Measurements from ENCODE around the gene GIPC2.
"Not testable (repeated sequence)": the region's sequence is repeated elsewhere in the genome, so short reads cannot be mapped to it uniquely, and the experiment has no call there.

The GIPC2 gene

DNA sequence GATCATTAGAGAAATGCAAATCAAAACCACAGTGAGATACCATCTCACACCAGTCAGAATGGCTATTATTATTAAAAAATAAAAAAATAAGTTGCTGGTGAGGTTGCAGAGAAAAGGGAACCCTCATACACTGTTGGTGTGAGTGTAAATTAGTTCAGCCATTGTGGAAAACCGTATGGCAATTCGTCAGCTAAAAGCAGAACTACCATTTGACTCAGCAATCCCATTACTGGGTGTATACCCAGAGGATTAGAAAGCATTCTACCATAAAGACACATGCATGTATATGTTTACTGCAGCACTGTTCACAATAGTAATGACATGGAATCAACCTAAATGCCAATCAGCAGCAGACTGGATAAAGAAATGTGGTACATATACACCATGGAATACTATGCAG lies 42.2 kb downstream of the GIPC2 start:
- no peak for DNase-seq
- in situ Hi-C loops (cut with HindIII; ENCODE audit: low pct_ligation_motif_present, low pct_unique_long_range_greater_than_20kb, low sequenced_read_pairs) = no loop called here

DNA sequence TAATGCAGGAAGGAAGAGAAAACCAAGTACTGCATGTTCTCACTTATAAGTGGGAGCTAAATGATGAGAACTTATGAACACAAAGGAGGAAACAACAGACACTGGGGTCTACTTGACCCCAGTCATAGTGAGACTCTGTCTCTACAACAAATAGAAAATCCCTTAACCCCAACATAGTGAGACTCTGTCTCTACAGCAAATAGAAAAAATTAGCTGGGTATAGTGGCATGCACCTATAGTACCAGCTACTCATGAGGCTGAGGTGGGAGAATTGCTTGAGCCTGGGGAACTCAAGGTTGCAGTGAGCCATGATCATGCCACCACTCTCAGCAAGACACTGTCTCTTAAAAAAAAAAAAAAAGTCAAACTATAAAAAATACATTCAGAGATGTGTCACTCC lies 42.7 kb downstream of the GIPC2 start:
- DNase-seq = no peak
- in situ Hi-C loops (cut with HindIII; ENCODE audit: low pct_ligation_motif_present, low pct_unique_long_range_greater_than_20kb, low sequenced_read_pairs) = no loop called here

DNA sequence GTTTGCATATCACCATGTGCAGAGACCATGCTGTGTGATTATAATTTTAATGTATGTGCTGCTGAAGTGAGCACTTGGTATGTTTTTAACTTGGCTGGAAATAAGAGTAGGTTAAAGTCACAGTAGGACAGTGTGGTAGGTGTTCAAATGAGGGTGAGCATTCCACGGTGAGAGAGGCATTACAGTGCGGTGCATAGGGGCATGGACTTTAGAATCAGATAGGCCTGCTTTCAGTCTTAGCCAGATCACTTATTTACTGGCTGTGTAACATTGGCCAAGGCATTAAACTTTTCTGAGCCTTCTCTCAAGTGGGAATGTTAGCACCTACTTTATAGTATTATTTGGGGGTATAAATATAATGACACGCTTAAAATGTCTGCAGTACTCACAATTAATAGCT lies 43.2 kb downstream of the GIPC2 start:
- in situ Hi-C loops (cut with HindIII; ENCODE audit: low pct_ligation_motif_present, low pct_unique_long_range_greater_than_20kb, low sequenced_read_pairs) = no loop called here
- DNase-seq = no peak

DNA sequence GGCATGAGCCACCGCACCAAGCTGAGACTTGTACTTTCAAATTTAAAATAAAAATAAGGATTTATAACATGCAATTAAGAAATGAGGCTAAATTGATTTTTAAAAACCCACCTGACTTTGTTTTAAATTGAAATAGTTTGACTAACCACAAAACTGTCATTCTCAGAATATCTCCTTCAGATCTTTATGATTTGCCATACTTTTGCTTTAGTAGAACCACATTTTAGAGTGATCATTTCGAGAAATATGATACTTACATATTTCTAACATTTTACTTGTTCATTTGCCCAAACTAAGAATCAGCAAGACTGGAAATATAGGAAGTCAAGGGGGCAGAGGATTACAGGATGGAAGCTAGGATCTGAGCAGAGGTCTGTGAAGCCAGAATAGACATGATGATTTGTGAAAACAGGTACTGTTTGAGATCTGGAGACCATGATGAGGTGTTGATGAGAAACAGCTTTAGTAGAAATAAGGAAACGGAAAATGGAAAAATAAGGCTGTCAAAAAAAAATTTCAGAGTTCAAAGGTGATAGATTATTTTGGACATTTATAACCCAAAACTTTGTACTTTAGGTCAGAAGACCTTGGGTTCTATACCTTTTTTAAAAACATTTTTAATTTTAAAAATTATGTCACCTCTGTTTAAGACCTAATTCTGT lies 44.8 kb downstream of the GIPC2 start:
- DNase-seq = no peak
- in situ Hi-C loops (cut with HindIII; ENCODE audit: low pct_ligation_motif_present, low pct_unique_long_range_greater_than_20kb, low sequenced_read_pairs) = no loop called here

DNA sequence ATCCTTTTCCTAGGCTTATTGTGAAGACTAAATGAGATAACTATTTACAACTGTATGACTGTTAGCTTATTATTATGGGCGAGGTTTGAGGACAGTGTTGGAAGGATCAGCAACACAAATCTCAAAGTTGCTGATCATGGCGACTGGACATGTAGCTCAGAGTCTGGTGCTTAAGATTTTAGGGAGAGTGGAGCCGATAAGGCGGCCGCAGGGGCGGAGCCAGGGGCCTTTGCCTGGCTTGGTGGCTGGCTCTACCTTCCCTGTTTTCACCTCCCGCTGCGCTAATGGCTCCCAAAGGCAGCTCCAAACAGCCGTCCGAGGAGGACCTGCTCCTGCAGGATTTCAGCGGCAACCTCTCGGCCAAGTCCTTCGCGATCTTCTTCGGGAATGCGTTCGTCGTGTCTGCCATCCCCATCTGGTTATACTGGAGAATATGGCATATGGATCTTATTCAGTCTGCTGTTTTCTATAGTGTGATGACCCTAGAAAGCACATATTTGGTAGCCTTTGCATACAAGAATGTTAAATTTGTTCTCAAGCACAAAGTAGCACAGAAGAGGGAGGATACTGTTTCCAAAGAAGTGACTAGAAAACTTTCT lies 45.5 kb downstream of the GIPC2 start:
- in situ Hi-C loops (cut with HindIII; ENCODE audit: low pct_ligation_motif_present, low pct_unique_long_range_greater_than_20kb, low sequenced_read_pairs) = no loop called here
- DNase-seq = no peak

DNA sequence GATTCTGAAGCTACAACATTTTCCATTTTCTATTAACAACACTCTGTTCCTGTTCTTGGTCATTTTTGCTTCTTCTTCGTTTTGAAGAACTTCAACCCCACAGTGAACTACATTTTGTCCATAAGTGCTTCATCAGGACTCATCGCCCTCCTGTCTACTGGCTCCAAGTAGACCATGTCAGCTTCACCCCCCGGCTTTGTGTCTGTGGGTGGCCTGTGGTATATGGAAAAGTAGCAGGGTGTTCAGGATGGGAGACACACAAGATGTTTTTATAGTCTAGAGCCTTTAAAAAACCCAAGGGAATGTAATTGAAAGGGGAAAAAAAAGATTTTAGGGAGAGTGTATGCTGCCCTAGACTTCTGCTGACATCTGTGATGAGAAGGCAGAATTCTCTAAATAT lies 46.1 kb downstream of the GIPC2 start:
- DNase-seq = no peak
- in situ Hi-C loops (cut with HindIII; ENCODE audit: low pct_ligation_motif_present, low pct_unique_long_range_greater_than_20kb, low sequenced_read_pairs) = no loop called here

DNA sequence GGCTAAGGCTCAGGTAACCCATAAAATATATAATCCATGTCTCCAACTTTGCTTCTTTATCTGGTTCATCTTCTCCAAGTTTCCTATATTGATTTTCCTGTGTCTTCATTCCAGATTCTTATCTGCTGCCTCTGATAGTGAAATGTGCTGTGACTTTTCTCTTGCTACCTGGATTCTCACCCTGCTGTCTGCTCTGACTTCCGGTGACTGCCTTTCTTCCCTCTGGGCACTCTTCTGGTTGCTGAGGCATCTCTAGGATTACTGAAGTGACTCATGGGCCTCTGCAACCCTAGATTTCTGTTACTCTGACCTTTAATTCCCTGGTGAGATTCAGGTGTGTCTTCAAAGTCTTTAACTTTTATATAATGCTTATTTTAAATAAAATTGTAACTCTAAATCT lies 46.9 kb downstream of the GIPC2 start:
- peak; percentile 50 for DNase-seq
- in situ Hi-C loops (cut with HindIII; ENCODE audit: low pct_ligation_motif_present, low pct_unique_long_range_greater_than_20kb, low sequenced_read_pairs) = no loop called here

DNA sequence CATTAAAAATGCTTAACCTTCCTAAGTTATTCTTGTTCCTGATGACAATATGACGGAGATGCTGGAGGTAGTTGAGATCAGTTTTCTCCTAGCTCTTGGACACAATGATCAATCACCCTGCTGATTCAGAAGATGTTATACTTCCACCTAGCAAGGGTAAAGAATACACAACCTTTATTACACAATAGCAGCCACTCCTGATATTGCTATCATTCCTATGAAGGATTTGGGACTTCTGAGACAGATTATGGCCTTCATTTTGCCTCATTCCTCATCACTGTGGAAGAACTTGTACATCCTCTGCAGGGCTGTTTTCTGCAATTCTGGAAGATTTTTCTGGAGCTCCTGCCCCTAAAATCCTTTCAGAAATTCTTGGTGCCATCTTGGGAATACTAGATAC lies 47.8 kb downstream of the GIPC2 start:
- in situ Hi-C loops (cut with HindIII; ENCODE audit: low pct_ligation_motif_present, low pct_unique_long_range_greater_than_20kb, low sequenced_read_pairs) = no loop called here
- no peak for DNase-seq

DNA sequence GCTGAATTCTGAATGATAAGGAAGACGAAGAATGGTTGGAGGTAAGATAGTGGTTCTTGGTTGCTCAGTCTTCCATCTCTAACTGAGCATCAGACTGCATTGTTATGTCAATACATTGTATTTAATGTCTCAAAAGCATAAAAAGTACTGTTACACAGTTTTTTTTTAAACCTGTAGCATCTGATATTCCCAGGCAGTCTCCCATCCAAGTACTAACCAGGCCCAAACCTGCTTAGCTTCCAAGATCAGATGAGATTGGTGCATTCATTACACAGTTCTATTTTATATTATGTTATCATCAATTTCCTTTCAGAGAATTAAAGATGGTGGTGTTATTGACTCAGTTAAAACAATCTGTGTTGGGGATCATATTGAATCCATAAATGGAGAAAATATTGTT lies 48.9 kb downstream of the GIPC2 start:
- no peak for DNase-seq
- in situ Hi-C loops (cut with HindIII; ENCODE audit: low pct_ligation_motif_present, low pct_unique_long_range_greater_than_20kb, low sequenced_read_pairs) = no loop called here

DNA sequence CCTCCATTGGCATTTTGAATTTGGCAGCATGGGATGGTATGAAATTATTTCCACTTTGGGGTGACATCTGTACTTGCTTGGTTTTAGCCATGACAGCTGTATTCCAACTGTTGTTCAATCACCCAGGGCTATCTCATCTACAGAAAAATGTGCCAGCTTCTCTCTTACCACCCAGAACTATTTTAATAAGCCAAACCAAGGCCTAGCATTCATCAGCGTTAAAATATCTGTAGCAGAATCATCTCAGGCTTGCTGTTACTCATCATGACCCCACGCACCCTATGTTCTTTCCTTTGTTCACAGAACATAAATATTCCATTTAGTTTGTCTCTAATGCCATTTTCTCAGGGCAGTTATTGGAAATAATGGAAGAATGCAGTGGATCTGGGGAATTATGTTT lies 49.8 kb downstream of the GIPC2 start:
- in situ Hi-C loops (cut with HindIII; ENCODE audit: low pct_ligation_motif_present, low pct_unique_long_range_greater_than_20kb, low sequenced_read_pairs) = no loop called here
- DNase-seq = no peak

DNA sequence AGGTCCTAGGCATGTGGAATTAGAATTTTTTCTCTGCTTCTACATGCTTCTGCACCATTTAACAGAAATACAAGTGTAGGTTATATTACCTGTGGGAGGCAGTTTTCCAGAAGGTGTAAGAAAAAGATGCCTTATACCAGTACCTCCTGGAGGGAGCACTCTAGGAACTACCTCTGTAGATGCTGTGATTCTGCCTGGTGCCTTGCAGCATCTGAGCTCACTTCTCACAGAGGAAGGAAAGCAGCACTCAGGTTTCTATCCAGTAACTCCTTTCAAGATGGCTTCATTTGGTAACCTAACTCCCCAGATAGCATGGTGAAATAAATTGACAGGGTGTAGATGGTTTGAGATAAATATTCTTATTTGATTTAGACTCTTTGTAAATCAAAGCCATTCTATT lies 50.3 kb downstream of the GIPC2 start:
- no peak for DNase-seq
- in situ Hi-C loops (cut with HindIII; ENCODE audit: low pct_ligation_motif_present, low pct_unique_long_range_greater_than_20kb, low sequenced_read_pairs) = no loop called here

DNA sequence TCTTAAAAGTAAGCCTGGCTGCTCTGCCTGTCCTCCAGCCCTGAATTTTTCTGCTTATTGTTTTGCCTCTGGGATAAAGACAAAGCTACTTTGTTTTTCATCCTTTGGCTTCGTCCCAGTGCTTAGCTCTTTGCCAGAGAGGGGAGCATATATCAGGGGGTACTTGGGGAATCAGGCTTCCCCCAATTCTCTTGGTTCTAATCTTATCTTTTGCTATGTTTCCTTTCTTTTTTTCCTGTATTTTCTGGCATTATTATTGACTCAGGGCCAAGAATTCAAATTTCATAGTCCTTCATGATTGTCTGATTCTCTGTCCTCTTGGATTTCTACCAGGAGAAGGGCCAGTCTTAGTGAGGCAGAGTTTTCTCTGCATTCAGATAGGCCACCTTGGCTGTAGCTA lies 51.2 kb downstream of the GIPC2 start:
- in situ Hi-C loops (cut with HindIII; ENCODE audit: low pct_ligation_motif_present, low pct_unique_long_range_greater_than_20kb, low sequenced_read_pairs) = no loop called here
- no peak for DNase-seq

DNA sequence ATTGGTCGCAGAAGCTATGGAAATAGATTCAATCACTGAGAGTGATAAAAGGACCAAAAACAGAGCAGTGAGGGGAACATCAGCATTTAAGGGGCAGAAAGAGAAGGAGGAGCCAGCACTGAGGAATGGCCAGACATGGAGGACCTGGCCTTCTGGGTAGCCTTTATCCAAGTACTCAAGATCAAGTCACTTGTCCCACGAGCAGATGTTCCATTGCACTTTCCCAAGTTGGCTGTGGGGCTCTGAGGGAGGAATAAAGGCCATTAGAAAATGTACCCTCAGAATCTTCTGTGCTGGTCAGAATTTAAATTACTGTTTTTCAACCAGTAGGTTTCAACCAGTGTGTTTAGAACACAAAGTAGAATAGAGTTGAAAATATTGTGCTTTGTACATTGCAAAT lies 55.3 kb downstream of the GIPC2 start:
- in situ Hi-C loops (cut with HindIII; ENCODE audit: low pct_ligation_motif_present, low pct_unique_long_range_greater_than_20kb, low sequenced_read_pairs) = no loop called here
- no peak for DNase-seq

DNA sequence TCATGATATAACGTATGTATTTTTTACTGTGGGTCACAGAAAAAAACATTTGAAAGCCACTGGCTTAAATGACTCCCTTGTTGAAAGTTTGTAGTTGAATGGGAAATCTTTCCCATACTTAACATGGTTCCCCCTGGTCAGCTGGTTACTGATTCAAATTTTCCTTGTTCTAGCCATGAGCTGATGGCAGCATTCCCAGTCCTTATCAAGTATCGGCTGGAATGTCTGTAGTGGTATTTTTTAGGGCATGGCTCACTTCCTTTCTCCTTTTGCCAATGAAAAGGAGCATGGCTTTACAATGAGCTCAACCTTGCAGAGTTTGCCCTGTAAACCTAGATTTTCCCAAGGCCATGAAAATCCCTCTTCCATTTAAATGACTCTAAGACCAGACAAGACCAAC lies 55.7 kb downstream of the GIPC2 start:
- in situ Hi-C loops (cut with HindIII; ENCODE audit: low pct_ligation_motif_present, low pct_unique_long_range_greater_than_20kb, low sequenced_read_pairs) = no loop called here
- peak; percentile 93 for DNase-seq

DNA sequence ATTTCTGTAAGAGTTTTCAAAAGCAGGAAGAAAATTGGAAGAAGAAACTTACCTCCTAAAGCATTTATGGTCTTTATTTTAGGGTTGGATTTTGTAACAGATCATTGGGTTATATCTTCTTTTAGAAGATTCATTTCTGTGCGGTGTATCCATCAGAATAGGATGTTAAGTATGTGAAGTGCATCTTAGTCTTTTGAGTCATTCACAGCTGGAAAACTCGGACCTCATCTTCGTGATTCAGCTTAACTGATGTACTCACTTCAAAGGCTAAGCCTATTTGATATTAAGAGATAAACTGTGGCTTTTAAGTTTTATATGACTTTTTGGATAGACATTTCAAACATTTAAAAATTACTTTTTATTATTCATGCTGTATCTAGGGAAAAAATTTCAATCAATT lies 56.3 kb downstream of the GIPC2 start:
- peak; percentile 82 for DNase-seq
- in situ Hi-C loops (cut with HindIII; ENCODE audit: low pct_ligation_motif_present, low pct_unique_long_range_greater_than_20kb, low sequenced_read_pairs) = no loop called here

DNA sequence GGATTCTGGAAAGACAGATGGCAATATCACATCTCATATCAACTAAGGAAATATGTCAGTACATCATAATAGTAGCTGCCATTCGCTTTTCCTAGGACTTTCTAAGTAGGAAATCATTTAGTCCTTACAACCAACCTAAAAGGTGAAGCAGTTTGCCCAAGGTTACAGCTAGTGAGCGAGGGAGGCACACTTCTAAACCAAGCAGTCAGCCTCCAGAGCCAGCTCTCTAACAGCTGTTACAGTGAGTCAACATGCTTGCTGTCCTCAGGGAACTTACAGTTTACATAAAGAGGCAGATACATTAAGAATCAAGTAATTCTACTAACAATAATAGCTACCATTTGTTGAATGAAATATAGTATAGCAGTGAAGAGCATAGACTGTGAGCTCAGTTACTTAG lies 57.1 kb downstream of the GIPC2 start:
- in situ Hi-C loops (cut with HindIII; ENCODE audit: low pct_ligation_motif_present, low pct_unique_long_range_greater_than_20kb, low sequenced_read_pairs) = no loop called here
- DNase-seq = no peak

DNA sequence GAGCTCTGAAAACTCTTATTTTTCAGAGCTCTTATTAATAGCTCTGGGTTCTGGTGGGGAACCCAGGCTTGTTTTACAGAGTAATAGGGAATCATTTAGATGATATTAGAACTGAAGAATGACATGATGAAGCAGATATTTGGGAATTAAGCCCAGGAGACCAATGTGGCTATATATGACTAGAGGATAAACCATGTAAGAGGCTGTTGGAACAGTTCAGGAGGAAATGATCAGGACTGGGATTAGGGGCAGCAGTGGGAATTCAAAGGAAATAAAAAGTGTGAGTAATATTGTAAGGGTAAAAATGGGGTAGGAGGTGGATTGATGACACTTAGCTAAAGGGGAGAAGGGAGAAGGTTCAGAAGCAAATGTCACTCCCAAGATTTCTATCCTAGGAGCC lies 58.6 kb downstream of the GIPC2 start:
- DNase-seq = no peak
- in situ Hi-C loops (cut with HindIII; ENCODE audit: low pct_ligation_motif_present, low pct_unique_long_range_greater_than_20kb, low sequenced_read_pairs) = no loop called here

DNA sequence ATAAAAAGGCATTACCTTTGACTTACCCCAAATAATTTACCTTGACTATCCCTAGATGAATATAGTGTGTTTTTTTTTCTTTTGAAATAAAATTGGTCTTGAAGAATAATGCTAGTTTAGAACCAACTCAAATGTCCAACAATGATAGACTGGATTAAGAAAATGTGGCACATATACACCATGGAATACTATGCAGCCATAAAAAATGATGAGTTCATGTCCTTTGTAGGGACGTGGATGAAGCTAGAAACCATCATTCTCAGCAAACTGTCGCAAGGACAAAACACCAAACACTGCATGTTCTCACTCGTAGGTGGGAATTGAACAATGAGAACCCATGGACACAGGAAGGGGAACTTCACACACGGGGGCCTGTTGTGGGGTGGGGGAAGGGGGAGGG lies 63.9 kb downstream of the GIPC2 start:
- DNase-seq; in situ Hi-C loops (cut with HindIII; ENCODE audit: low pct_ligation_motif_present, low pct_unique_long_range_greater_than_20kb, low sequenced_read_pairs): not testable (repeated sequence)

DNA sequence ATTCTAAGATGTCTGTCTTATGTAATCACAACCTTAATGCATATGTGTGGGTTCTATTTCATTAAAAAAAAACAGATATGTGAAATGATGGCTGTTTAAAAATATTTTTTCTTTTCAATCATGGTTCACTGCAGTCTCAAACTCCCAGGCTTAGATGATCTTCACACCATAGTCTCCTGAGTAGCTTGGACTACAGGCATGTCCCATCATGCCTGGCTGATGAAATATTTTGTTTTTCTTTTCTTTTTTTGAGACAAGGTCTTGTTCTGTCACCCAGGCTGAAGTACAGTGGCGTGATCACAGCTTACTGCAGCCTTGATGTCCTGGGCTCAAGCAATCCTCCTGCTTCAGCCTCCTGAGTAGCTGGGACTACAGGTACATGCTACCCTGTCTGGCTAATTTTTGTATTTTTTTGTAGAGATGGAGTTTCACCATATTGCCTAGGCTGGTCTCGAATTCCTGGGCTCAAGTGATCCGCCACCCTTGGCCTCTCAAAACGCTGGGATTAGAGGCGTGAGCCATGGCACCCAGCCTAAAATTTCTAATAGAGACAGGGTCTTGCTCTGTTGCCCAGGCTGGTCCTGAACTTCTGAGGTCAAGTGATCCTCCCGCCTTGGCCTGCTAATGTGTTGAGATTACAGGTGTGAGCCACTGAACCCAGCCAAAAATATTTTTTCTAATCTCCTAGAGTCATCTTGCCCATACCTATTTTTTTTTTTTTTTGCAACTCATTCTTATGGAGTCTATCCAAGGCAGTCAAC lies 67.6 kb downstream of the GIPC2 start:
- no peak for DNase-seq
- in situ Hi-C loops (cut with HindIII; ENCODE audit: low pct_ligation_motif_present, low pct_unique_long_range_greater_than_20kb, low sequenced_read_pairs) = no loop called here
